Measurements from ENCODE around the gene P2RY6.
A peak's percentile ranks its signal among the peaks of the same experiment; 100 is the strongest.

The P2RY6 gene

GRCh38 chr11:73326929-73327811 is 55.0 kb downstream of the P2RY6 start:
- ChIA-PET CTCF (interaction anchor here (1.0 to 13.4 kb wide), 9 partner anchors 8 to 534 kb away, joined by 3 to 302 read pairs (median 9); partner anchors contain the start of gene ARHGEF17), POLR2A (interaction anchor here (0.8 kb wide), 1 partner anchor 50 kb away, joined by 3 read pairs; no protein-coding TSS in a partner anchor)
- DNase-seq (ENCODE audit: extremely low spot score): peak; percentile 63
- TF ChIP-seq CTCF (IDR thresholded peaks at IDR 0.05; ENCODE audit: control extremely low read depth, extremely low read depth, low read depth, missing control alignments): no peak

GRCh38 chr11:73327812-73328364 is 55.8 kb downstream of the P2RY6 start:
- ChIA-PET CTCF (interaction anchor here (0.8 to 13.4 kb wide), 9 partner anchors 8 to 535 kb away, joined by 3 to 302 read pairs (median 5); partner anchors contain the start of gene ARHGEF17), POLR2A (interaction anchor here (0.8 kb wide), 1 partner anchor 49 kb away, joined by 3 read pairs; no protein-coding TSS in a partner anchor)
- no peak for TF ChIP-seq CTCF (IDR thresholded peaks at IDR 0.05; ENCODE audit: control extremely low read depth, extremely low read depth, low read depth, missing control alignments)
- DNase-seq (ENCODE audit: extremely low spot score): no peak

DNA sequence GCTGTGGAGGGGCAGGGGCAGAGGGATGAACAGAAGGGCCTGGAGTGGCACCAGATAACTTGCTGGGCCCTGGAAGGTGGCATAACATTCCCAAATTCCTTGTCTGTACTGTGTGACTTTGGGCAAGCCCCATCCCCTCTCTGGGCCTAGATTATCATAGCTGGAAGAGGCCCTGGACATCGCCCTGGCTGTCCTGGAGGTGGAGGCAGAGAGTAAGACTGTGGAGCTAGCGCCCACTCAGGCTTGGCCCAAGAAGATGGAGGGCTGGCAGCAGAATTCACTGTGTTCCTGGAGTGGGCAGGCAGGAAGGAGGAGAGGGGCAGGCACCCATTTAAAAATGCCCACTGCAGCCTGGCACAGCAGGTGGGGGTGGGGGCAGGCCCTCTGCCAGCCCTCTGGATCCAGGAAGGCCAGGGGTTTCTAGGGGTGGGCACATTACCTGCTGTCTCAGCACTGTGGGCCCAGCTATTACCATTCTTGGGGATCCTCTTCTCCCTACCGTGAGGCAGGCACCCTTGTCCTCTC is 58.5 kb downstream of the P2RY6 start:
- ChIA-PET POLR2A (no interaction called here), CTCF (interaction anchor here (0.8 to 13.4 kb wide), 4 partner anchors 19 to 63 kb away, joined by 3 to 302 read pairs (median 23); partner anchors contain the start of gene ARHGEF17)
- DNase-seq (ENCODE audit: extremely low spot score): no peak
- peak; percentile 25 for TF ChIP-seq CTCF (IDR thresholded peaks at IDR 0.05; ENCODE audit: control extremely low read depth, extremely low read depth, low read depth, missing control alignments)

DNA sequence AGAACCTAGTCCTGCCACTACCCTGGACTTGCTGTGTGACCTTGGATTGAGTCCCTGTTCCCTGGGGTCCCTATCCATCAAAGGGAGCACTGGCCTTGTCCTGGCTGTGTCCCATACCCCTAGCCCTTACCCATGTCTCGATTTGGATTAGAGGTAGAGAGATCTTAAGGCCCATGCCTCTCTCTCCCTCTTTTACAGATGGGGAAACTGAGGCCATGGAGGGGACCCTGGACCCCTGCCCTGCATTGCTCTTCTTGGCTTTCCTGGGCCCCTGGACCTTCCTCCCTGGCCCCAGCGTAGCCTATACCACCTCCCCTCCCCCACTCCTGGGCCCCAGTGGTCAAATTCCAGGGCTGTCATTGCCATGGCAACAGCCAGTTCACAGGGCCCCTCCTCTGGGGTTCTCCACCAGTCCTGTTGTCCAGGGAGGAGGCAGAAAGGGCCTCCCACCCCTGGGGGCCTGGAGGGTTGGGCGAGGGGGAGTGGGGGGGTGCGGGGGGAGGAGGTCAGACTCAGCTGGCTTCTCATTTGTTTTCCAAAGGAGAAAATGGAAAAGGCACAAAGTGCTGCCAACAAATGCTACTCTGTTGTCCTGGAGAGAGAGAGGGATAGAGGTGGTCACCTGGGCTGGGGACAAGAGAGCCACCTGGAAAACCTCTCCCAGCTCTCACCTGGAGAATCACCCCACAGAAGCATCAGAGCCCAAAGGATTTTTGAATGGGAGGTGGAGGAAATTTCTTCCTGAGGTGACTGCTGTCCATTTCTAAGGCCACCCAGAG is 59.2 kb downstream of the P2RY6 start:
- DNase-seq (ENCODE audit: extremely low spot score): no peak
- CTCF ChIA-PET: interaction anchor here (0.8 to 13.4 kb wide), 5 partner anchors 18 to 62 kb away, joined by 3 to 302 read pairs (median 7); partner anchors contain the start of gene ARHGEF17
- POLR2A ChIA-PET: no interaction called here
- no peak for TF ChIP-seq CTCF (IDR thresholded peaks at IDR 0.05; ENCODE audit: control extremely low read depth, extremely low read depth, low read depth, missing control alignments)

GRCh38 chr11:73333173-73333572 is 61.0 kb downstream of the P2RY6 start:
- POLR2A ChIA-PET: no interaction called here

More at GRCh38 chr11:73333173-73333572, 61.0 kb downstream of the P2RY6 start:
- DNase-seq (ENCODE audit: extremely low spot score): no peak
- CTCF ChIA-PET: interaction anchor here (1.4 to 10.6 kb wide), 6 partner anchors 10 to 328 kb away, joined by 3 to 605 read pairs (median 73); partner anchors contain the start of gene ARHGEF17
- no peak for TF ChIP-seq CTCF (IDR thresholded peaks at IDR 0.05; ENCODE audit: control extremely low read depth, extremely low read depth, low read depth, missing control alignments)
